Activated T-cell treated with anti-CD3 and anti-CD28 coated beads, Interleukin-2, amount 50 U/mL, for 1 hour (primary cell): ENCODE results near the gene IFNG.

Source experiments
- DNase-seq: peaks from one replicate; pipeline ENCODE4 v3.0.0-alpha.2; 2020

Gene IFNG

GRCh38 chr12:68163560-68164081 lies 4.1 kb upstream of the IFNG start:
- DNase-seq: no peak

- DNase-seq: no peak
These were observed 2.8 kb upstream of the IFNG start for GRCh38 chr12:68162374-68162773.

DNA sequence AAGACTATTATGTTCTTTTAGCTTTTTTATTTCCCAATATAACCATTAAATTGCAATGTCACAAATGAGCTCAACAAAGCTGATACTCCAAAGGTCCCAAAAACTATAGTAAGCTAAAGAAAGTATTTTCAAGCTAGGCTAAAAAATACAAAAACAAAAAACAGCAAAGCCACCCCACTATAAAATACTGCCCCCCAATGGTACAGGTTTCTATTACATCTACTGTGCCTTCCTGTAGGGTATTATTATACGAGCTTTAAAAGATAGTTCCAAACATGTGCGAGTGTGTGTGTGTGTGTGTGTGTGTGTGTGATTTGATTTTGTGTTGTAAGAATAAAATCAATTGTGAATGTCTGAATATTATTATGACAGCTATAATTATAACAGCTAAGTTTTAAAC lies 1.1 kb downstream of the IFNG start:
- DNase-seq: no peak

- no peak for DNase-seq
These were observed 2.2 kb downstream of the IFNG start for GRCh38 chr12:68157380-68157779.

DNA sequence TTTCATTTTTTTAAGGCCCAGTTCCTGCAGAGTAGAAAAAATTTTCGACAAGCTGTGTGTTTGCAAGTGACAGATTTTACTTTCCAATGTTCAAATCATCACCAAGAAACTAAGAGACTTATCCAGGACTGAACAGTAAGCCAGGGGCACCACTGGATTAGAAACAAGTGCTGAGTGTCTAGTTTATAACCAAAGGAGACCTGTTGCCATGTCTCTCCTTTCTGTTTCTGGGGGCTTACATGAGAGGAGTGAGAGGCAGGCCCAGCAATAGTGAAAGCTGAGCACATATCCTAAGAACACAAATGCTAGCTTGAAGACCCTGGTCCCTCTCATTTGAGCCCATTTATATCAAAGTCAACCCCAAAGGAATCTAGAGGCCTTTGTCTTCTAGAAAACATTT lies 2.9 kb downstream of the IFNG start:
- DNase-seq: no peak

DNA sequence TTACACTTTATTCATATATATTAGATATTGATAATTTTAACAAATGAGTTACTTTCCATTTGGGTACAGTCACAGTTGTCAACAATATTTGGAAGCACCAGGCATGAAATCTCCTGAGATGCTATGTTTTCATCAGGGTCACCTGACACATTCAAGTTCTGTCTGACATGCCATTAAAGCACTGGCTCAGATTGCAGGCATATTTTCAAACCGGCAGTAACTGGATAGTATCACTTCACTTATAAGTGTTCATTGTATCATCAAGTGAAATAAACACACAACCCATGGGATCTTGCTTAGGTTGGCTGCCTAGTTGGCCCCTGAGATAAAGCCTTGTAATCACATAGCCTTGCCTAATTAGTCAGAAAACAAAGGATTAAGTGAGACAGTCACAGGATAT lies 4.8 kb downstream of the IFNG start:
- no peak for DNase-seq

DNA sequence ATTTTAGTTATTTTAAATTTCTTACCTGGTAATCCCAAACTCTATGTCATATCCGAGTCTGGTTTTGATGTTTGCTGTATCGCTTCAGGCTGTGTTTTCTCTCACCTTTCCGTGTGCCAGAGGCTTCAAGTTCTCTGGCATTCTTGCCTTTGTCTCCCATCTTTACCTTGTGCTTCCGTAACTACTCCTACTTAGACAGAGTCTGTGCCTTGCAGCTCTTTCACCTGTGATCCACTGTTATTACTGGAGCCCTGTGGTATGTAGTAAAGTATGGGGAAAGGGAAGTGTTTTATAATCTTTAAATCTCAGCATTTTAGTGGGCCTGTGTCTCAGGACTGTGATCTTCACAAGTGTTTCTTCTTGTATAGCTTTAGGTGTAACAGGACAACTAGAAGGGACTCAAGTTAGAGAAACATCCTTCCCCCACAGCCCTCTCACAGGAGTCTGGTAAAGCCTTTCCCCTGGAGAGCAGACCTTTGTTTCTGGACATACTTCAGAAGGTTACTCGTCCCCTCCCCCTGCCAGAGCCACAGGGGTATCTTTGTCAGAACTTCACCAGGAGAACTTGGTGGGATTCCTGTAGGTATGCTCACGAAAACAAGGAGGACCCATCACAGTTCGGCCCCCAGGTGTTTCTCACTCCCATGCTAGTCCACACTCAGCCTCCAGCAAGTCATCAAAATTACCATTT lies 11.1 kb downstream of the IFNG start:
- no peak for DNase-seq

DNA sequence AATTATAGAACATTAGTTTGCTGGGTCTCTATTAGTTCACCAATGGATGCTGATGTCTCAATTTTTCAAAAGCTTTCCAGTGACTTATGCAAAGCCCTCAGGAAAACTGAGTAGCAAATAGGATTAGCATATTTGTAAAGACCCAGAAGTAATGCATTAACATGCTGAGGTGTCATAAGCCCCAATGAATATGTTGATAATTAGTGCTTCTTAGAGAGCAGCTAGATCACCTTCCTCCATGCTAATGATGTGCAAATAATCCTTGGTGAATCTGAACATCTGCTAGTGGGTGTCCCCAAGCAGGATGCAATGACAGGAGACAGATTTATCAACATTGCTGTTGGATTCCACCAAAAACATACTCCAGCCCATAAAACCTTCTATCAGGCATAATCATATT lies 19.0 kb downstream of the IFNG start:
- no peak for DNase-seq

GRCh38 chr12:68139941-68140340 lies 19.6 kb downstream of the IFNG start:
- DNase-seq: no peak

DNA sequence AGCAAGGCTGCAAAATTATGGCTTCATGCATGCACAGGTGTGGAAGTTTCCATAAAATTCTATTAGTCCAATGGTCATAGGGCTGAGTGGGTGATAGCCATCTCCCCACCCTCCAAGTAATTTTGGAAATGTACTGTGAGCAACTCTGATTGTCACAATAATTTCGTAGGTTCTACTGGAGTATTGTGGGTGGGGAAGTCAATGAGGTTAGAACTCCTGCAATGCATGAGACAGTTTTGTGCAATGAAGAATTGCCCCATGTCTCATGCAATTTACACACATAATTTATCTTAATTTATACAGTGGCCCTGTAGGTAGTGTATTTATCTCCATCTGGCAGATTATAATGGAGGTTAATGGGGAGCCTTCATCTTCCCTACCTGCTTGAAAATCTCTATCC lies 20.5 kb downstream of the IFNG start:
- DNase-seq: no peak

DNA sequence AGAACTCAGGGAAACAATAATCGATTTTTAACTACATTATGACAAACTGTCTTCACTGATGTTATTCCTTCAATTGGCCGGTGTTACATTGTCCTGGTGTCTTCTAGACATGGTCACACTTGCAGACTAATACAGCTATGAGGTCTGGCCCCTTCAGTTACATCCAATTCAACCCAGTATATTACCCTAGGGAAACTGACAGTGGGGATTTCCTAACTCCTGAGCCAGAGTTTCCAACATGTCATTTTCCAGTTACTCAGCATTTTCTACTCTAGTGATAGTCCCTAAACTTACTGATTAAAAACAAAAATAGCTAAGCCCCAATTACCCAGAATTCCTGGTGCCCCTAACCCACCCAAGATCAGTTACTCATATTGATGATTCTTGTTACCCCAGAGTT lies 21.1 kb downstream of the IFNG start:
- no peak for DNase-seq

DNA sequence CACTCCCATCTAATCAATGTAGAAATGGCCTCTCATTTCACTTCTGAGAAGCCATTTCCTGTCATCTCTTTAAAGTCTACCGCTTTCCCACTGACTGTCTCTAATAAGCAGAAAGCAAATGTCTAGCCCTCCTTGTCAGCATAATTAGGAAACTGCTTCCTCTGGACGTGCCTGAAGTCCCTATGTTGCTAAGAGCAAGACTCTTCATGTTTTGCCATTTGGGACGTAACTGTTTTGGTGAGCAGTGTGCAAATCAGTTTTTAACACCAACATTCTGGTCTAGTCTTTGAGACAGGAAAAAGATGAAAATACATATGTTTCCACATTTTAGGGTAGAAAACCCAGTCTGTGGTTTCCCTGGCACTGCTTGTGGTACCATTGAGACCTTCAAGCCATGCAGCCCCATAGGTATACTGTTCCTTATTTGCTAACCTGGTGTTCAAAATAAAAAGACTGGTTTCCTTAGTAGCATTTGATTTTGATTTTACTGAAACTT lies 22.2 kb downstream of the IFNG start:
- no peak for DNase-seq

DNA sequence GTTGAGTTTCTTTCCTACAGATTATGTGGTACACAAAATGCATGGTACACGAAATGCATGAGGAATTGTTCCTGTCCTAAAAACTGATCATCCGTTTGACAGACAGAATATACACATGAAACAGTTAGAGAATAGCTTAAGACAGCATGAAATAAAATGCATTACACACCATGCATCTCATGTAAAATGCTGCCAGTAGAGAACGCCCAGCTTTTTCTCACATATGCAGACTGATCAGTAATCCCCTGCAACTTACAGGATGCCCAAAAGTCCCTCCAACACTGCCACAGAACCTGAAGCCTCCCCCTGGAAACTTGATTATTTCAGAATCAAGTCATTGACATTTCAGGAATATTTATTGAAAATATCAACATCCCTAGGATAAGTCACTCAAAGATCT lies 24.0 kb downstream of the IFNG start:
- DNase-seq: no peak

- DNase-seq: no peak
These were observed 27.6 kb downstream of the IFNG start for GRCh38 chr12:68131867-68132414.

GRCh38 chr12:68129979-68130378 lies 29.6 kb downstream of the IFNG start:
- no peak for DNase-seq

DNA sequence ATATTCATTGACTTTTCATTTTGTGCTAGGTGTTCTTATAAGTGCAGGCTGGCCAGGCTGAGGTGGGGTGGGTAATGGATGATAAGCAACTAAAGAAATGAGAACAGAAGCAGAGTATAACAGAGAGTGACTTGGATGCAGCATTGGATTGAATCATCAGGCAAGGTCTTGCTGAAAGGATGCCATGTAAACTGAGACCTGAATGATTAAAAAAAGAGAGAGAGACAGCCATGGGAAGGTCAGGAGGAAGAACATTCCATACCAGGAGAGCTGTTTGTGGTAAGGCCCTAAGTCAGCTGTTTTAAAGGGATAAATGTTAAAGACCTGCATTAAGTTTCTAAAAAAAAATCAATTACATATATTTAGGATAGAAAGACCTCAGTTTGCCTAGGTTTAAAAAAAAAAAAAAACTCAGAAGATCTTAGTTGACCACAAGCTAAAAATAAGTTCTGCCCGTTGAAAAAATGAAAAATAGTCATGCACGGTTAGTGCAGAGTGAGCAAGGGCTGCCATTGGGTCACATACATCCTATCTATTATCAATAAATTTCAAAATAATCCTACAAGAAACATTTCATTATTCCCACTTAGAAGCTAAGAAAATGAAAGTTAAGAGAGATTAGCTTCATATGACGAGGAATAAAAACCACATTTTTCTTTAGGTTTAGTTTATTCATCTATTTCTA lies 37.2 kb downstream of the IFNG start:
- no peak for DNase-seq

DNA sequence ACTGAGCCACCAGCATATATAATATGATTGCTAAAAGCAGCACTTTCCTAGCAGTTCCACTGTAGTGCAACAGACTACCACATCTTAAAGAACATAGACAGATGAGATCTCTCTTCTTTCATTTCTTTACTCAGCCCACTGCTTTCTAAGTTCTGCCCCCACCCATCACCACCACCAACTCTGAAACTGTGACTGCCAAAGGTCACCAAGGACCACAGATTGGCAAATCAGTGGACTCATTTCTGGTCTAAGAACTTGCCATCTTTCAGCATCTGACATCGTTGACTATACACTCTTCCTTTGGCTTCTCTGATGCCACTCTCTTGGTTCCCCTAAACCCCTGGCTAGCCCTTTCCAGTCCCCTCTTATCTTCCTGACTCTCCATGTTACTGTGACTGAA lies 38.4 kb downstream of the IFNG start:
- DNase-seq: no peak

- peak; percentile 25 for DNase-seq
These were observed 39.8 kb downstream of the IFNG start for GRCh38 chr12:68119724-68120211.

GRCh38 chr12:68119250-68119649 lies 40.3 kb downstream of the IFNG start:
- no peak for DNase-seq

GRCh38 chr12:68118096-68118755 lies 41.3 kb downstream of the IFNG start:
- no peak for DNase-seq

DNA sequence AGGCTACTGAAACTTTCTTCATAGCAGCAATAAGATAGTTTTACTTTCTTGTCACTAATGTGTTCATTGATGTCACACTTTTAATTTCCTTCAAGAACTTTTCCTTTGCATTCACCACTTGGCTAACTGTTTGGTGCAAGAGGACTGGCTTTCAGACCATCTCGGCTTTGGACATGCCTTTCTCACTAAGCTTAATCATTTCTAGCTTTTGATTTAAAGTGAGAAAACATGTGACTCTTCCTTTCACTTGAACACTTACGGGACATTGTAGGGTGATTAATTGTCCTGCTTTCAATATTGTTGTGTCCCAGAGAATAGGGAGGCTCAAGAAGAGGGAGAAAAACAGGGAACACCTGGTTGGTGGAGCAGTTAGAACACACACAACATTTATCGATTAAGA lies 41.9 kb downstream of the IFNG start:
- no peak for DNase-seq

DNA sequence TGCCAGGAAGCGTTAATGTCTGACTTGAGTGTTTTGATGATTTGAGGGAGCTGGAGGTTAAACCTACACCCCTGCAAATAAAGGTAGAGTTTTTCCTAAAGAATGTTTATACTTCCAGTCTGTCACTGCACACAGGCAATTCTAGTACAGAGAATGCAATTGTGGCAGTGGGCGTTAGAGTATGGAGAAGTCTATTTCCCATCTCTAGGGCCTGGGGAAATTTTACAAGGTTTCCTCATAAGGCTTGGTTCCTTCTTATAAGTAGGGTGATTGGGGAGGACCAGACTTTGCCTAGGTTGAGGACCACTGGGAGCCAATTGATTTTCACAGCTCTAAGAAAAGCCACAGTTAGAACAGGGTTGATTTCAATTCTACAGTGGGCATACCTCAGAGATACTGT lies 44.3 kb downstream of the IFNG start:
- DNase-seq: no peak

DNA sequence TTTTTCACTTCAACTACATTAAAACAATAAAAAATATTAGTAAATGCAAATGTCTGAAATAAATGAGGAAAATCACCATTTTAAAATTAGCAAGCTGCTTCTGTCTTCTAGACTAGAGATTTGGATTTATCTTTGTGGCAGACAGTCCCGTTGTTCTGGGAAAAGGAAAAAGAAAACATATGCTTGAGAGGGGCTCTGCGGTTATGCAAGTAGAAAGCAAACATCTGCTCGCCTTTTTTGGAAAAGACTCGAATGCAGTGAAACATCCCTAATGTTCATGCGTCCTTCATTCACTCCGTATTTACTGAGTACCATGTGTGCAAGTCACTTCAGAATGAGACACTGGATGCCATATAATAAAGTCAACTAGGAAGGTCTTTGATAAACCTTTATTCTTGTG lies 44.9 kb downstream of the IFNG start:
- no peak for DNase-seq

- peak; percentile 41 for DNase-seq
These were observed 45.9 kb downstream of the IFNG start for GRCh38 chr12:68113644-68114043.
